HG02610 (cell line): ENCODE data around the gene MRPL17.
A peak's percentile ranks its signal among the peaks of the same experiment; 100 is the strongest.

Experiments used
- ATAC-seq: cut with Tn5 transposase; IDR thresholded peaks from one replicate; pipeline ENCODE4 v1.9.1; 2021; ENCODE audit warnings: mild to moderate bottlenecking, moderate library complexity; ENCODE audit not compliant: unreplicated experiment

The MRPL17 gene

GRCh38 chr11:6655020-6655789, 27.9 kb downstream of the MRPL17 start:
- ATAC-seq: no peak

DNA sequence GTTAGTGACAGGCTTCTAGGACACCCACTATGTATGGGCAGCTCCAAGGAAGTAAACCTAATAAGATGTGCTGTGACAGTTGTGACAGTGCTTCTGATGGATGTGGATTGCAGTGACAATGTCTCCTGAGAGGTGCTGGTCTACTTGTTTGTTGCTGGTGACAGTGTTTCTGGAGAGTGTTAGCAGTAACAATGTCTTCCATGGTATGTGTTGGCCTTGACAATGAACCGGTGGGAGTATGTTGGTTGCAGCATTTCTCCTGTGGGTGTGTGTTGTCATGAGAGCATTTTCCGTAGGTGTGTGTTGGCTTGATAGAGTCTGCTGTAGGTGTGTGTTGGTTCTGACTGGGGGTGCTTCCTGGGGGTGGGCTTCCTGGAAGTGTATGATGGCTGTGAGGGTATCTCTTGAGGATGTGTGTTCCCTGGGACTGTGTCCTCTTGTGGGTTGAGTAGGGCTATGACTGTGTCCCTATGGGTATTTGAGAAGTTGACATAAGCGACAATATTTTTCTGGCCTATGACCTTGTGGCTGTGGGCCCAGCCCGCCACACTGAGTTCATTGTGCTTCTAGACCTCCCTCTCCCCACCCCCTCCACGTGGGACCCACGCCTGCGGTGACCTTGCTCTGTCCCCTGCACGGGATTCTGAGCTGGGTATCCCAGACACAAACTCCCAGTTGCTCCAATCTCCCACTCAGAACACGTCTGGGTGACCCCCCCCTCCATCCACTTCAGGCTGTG, 28.7 kb downstream of the MRPL17 start:
- ATAC-seq: no peak

DNA sequence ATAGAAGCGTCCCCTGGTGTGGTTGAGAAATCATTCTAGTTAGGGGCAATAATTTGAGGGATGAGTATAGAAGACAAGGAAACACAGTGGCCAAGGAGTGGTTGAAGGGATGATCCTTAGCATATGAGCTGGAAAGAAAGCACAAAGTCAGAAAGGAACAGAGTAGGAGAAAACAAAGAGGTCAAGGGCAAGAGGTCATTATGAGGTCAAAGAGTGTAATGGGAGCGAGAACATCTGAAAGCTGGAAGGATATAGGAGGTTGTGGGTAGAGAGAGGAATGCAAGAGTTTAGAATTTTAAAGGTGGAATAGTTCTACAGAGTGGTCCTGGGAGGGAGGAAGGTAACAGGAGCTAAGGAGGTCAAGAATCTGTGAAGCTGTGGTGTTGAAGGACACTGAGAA, 29.5 kb downstream of the MRPL17 start:
- ATAC-seq: no peak

DNA sequence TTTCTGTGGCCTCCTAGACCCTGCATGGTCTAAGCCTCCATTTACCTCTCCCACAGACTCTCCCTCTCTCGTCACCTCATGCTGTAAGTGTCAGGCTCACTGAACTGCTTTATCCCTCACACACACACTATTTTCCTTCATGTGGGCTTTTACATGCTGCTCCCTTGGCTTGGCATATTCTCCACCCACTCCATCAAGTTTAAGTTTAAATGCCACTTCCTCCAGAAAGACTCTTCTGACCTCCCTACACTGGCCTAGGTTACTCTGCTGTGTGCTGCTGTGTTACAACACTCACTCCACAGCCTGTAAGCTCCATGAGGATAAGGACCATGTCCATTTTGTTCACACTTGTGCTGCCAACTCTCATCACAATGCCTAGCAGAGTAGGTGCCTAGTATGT, 30.0 kb downstream of the MRPL17 start:
- no peak for ATAC-seq

DNA sequence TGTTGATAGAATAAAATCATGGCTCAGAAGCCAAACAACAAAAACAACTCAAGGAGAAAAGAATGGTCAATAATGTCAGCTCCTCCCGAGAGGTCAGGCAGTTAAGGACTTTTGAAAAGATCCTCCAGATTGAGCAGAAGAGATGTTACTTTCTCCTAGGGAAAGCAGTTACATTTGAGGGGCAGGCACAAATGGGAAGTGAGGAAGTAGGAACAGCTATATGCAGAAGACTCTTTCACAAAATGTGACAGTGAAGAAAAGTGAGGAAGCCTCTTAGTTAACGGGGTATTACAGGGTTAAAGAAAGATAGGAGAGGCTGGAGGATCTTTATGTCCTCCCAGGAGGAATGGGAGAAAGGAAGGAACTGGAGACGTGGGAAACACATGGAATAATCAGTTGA, 31.0 kb downstream of the MRPL17 start:
- no peak for ATAC-seq

DNA sequence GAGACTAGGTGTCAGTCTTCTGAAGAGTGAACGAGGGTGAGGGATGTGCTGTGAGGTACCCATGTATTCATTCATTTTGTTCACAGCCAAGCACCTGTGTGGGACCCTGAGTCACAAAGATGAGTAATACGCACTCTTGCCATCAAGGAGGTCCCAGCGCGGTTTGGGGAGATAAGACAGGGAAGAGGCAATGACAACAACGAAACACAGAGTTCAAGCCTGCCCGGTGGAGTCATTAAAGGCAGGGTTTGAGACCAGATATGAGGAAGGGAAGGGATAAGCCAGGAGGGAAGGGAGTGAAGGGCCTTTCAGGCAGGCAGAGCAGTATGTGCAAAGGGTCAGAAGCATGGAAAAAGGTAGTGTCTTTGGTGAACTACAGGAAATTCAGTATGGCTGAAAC, 32.2 kb downstream of the MRPL17 start:
- ATAC-seq: no peak

GRCh38 chr11:6650104-6650503, 33.0 kb downstream of the MRPL17 start:
- ATAC-seq: no peak

GRCh38 chr11:6648501-6648900, 34.6 kb downstream of the MRPL17 start:
- ATAC-seq: no peak

DNA sequence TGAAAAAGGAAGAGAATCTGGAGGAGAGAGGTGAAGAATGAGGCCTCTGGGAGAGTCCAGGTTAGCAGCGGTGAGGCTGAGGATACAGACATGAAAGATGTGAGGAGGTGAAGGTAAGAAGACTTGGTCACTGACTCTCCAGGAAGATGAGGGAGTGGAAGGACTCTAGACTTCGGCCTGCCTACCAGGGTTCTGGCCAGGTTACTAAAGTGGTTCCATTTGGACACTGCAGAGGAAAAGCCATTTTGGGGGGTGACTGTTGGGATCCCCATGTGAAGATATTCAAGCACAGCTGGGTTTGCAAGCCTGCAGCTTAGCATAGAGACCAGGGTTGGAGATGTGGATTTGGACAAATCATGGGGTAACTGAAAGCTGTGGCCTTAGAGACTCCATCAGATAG, 35.3 kb downstream of the MRPL17 start:
- ATAC-seq: no peak

DNA sequence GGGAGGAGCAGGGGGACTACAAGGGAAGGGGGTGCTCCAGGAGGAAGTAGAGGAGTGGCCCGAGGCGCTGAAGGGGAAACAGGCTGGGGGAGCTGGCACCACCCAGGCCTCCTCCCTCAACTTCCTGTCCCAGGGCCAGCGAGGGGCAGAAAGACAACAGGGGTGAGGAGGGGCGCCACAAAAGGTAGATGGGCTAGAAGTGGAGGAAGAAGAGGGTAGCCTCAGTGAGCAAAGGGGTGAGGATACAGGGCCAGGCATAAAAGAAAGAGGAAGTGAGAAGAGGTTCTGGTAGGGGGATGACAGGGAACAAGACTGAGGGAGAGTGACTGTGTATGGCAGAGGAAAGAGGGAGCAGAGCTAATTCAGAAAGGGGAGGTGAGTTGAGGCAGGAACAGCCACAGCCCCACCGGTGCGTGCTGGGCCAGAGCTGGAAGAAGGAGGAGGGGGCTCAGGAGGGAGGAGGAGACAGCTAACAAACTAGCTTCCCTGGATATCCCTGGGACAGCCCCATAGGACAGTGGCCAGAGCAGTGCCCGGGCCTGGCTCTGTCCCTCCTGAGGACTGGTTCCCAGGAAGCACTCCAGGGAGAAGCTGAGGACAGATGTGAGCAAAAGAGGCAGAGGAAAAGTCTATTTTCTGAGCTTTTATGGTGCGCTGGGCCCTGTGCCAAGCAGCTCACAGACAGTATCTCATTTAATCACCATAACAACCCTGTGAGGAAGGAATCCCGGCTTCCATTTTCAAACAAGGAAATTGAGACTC, 36.0 kb downstream of the MRPL17 start:
- ATAC-seq: peak; percentile 93

DNA sequence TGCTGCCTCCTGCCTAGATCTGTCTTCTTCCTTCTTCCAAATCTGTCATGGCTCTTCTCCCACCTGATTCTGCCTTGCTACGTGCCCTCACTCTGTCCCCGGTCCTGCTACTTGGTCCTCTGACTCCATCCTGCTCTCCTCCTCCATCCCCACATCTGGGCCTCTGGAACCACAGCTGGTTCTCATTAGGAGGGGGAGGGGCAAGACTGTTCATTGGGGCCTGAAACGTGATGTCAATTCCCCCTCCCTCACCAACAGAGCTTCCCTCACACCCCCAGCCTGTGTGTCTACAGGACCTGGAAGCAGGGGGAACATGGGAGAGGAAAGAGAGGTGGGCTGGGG, 36.6 kb downstream of the MRPL17 start:
- ATAC-seq: no peak

GRCh38 chr11:6646071-6646470, 37.1 kb downstream of the MRPL17 start:
- ATAC-seq: peak; percentile 38

GRCh38 chr11:6642957-6643356, 40.2 kb downstream of the MRPL17 start:
- no peak for ATAC-seq

GRCh38 chr11:6640985-6641701, 42.0 kb downstream of the MRPL17 start:
- no peak for ATAC-seq

DNA sequence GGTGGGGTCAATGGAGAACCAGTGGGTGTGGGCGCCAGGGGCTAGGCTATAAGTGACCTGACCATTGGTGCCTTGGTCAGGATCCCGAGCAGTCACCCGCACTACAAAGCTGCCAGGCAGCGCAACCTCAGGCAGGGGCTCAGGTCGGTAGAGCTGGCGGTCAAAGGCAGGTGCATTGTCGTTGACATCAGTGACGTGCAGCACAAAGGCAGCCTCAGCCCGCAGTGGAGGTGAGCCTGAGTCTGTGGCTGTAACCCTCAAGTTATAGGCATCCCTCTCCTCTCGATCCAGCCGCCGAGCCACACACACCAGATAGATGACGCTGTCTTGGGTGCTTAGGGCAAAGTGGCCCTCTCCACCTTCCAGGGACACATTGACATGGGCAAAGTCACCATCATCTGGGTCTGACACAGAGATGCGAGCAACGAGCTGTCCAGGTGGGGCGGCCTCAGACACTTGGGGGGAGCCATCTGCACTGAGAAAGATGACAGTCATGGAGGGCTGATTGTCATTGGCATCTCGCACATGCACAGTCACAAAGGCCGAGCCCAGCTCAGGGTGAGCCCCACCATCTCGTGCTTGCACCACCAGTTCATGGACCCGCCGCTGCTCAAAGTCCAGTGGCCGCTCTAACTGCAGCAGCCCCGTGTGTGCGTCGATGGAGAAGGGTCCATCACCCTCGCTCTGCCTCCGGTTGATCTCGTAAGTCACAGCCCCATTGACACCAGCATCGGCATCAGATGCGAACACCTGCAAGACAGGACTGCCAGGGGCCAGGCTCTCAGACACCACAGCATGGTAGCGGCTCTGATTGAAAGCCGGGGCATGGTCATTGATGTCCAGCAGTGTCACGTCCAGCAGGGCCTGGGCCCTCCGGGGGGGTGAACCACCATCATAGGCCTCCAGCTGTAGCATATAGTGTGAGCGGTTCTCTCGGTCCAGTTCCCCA, 42.8 kb downstream of the MRPL17 start:
- ATAC-seq: no peak

- no peak for ATAC-seq
Measured at GRCh38 chr11:6638429-6638828, 44.7 kb downstream of the MRPL17 start.

GRCh38 chr11:6637871-6638270, 45.3 kb downstream of the MRPL17 start:
- no peak for ATAC-seq

GRCh38 chr11:6636480-6636879, 46.7 kb downstream of the MRPL17 start:
- no peak for ATAC-seq

GRCh38 chr11:6635082-6635932, 47.8 kb downstream of the MRPL17 start:
- no peak for ATAC-seq
